Neural cell (in vitro differentiated cells): ENCODE data around the gene CREBRF. TPM values are rescaled to one million over a fixed set of nuclear protein-coding genes. Genes with fewer than 3 reads are reported as not detected.

ENCODE experiments used
- H2AFZ ChIP-seq: fragments of 200-600, 300-800 bp; sonication (generic), shearing (Covaris generic); 2 replicates; pipeline ENCODE4 v1.6.0; 2014; ENCODE audit warnings: low read depth, mild to moderate bottlenecking, antibody characterized with exemption, low read length, moderate library complexity
- H3F3A ChIP-seq: fragments of 200-600 bp; shearing (Covaris generic); 2 replicates; pipeline ENCODE4 v1.6.1; 2016; ENCODE audit warnings: mild to moderate bottlenecking, moderate library complexity, mixed read lengths, antibody characterized with exemption, low read length; ENCODE audit not compliant: insufficient read depth, poor library complexity, severe bottlenecking
- H3K27ac ChIP-seq: fragments of 200-600, 300-800 bp; sonication (generic), shearing (Covaris generic); 2 replicates; pipeline ENCODE4 v1.5.1; 2014; ENCODE audit warnings: mild to moderate bottlenecking, low read length, moderate library complexity
- H3K27me3 ChIP-seq: fragments of 300-800, 200-600 bp; sonication (generic), shearing (Covaris generic); 2 replicates; pipeline ENCODE4 v1.6.0; 2014; ENCODE audit warnings: mild to moderate bottlenecking, low read depth, low read length, moderate library complexity; ENCODE audit not compliant: insufficient read depth
- H3K36me3 ChIP-seq: fragments of 300-800, 200-600 bp; sonication (generic), shearing (Covaris generic); 2 replicates; pipeline ENCODE4 v1.5.1; 2014; ENCODE audit warnings: mild to moderate bottlenecking, antibody characterized with exemption, low read length, moderate library complexity; ENCODE audit not compliant: insufficient read depth
- H3K4me2 ChIP-seq: fragments of 300-800, 200-600 bp; sonication (generic), shearing (Covaris generic); 2 replicates; pipeline ENCODE4 v1.6.0; 2014; ENCODE audit warnings: mild to moderate bottlenecking, low read length
- H3K4me3 ChIP-seq: fragments of 300-800, 200-600 bp; sonication (generic), shearing (Covaris generic); 2 replicates; pipeline ENCODE4 v1.5.1; 2014; ENCODE audit warnings: mild to moderate bottlenecking, low read length, moderate library complexity
- H3K79me2 ChIP-seq: fragments of 200-600 bp; shearing (Covaris generic); replicated peaks from 2 replicates; pipeline ENCODE4 v1.6.0; 2014; ENCODE audit warnings: mild to moderate bottlenecking, low read length, moderate library complexity; ENCODE audit not compliant: insufficient read depth
- H3K9ac ChIP-seq: fragments of 300-800, 200-600 bp; sonication (generic), shearing (Covaris generic); 2 replicates; pipeline ENCODE4 v1.6.1; 2016; ENCODE audit warnings: mild to moderate bottlenecking, low read length, mixed read lengths
- H3K9me2 ChIP-seq: fragments of 200-600 bp; shearing (Covaris generic); 2 replicates; pipeline ENCODE4 v1.6.1; 2016; ENCODE audit warnings: mild to moderate bottlenecking, low read length, mixed read lengths; ENCODE audit not compliant: insufficient read depth
- H3K9me3 ChIP-seq: fragments of 200-600, 300-800 bp; sonication (generic), shearing (Covaris generic); 2 replicates; pipeline ENCODE4 v1.6.1; 2016; ENCODE audit warnings: mild to moderate bottlenecking, mixed run types, low read length, moderate library complexity, mixed read lengths
- H4K20me1 ChIP-seq: fragments of 200-600 bp; shearing (Covaris generic); 2 replicates; pipeline ENCODE4 v1.6.1; 2016; ENCODE audit warnings: mild to moderate bottlenecking, mixed run types; ENCODE audit not compliant: insufficient read depth
- EP300 ChIP-seq: fragments of 450-650 bp; conservative IDR thresholded peaks from 2 replicates; pipeline ENCODE4 v1.6.1; 2014; ENCODE audit warnings: antibody characterized with exemption, mild to moderate bottlenecking, moderate library complexity; ENCODE audit not compliant: poor library complexity, severe bottlenecking
- EZH2 ChIP-seq: fragments of 200-600, 300-800 bp; shearing (Covaris generic), sonication (generic); IDR thresholded peaks from 2 replicates; pipeline ENCODE4 v1.6.1; 2014; ENCODE audit warnings: antibody characterized with exemption, low read length, borderline replicate concordance, mild to moderate bottlenecking; ENCODE audit not compliant: insufficient read depth, poor library complexity, severe bottlenecking
- MXI1 ChIP-seq: fragments of 450-650 bp; conservative IDR thresholded peaks from 2 replicates; pipeline ENCODE4 v1.6.1; 2014; ENCODE audit warnings: antibody characterized with exemption, mild to moderate bottlenecking; ENCODE audit not compliant: poor library complexity, severe bottlenecking
- POLR2AphosphoS5 ChIP-seq: IDR thresholded peaks from 2 replicates; pipeline ENCODE4 v1.6.1; 2012
- RAD21 ChIP-seq: fragments of 450-650 bp; conservative IDR thresholded peaks from 2 replicates; pipeline ENCODE4 v1.6.1; 2014; ENCODE audit warnings: antibody characterized with exemption, mild to moderate bottlenecking, moderate library complexity
- SMC3 ChIP-seq: fragments of 450-650 bp; conservative IDR thresholded peaks from 2 replicates; pipeline ENCODE4 v1.6.1; 2014; ENCODE audit warnings: antibody characterized with exemption, mild to moderate bottlenecking, moderate library complexity; ENCODE audit not compliant: poor library complexity
- TAF1 ChIP-seq: IDR thresholded peaks from 2 replicates; pipeline ENCODE4 v1.6.1; 2012; ENCODE audit warnings: low read depth
- polyA plus RNA-seq: library from polyadenylated mRNA; depleted of rRNA; stranded (reverse); fragments of >200 nt; gene quantifications from 2 replicates; pipeline ENCODE4 v1.2.3, GENCODE V29; 2014
- TF ChIP-seq, protein P1 (sequence below): fragments of 450-650 bp; IDR thresholded peaks from 2 replicates; pipeline ENCODE4 v1.5.1; 2014; ENCODE audit warnings: antibody characterized with exemption, mild to moderate bottlenecking, moderate library complexity; ENCODE audit not compliant: poor library complexity, severe bottlenecking
- TF ChIP-seq, protein P2 (sequence below): IDR thresholded peaks from 2 replicates; pipeline ENCODE4 v1.6.1; 2012; ENCODE audit warnings: borderline replicate concordance

Gene CREBRF
- polyA plus RNA-seq, 1 donor from 2014 or later: 9.3 TPM

DNA sequence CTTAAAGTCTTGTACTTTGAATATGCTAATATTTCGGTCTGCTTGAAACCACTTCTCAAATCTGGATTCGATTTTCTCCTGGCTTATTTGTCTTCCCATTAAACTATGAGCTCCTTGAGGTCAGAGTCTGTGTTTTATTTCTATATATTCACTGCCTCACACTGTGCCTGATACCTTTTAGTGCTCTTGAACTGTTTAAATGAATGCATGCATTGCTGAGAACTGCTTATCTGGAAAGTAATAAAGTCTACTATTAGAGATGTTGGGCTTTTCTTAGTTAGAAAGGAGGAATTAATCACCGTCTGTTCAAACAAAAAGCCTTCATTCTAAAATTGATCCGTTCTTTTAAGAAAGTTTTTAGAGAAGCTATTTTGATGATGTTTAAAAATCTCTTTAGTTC lies 6.0 kb downstream of the CREBRF start:
- TF ChIP-seq RAD21: no peak
- TF ChIP-seq EZH2: no peak
- no peak for TF ChIP-seq TAF1
- TF ChIP-seq, protein P1, sequence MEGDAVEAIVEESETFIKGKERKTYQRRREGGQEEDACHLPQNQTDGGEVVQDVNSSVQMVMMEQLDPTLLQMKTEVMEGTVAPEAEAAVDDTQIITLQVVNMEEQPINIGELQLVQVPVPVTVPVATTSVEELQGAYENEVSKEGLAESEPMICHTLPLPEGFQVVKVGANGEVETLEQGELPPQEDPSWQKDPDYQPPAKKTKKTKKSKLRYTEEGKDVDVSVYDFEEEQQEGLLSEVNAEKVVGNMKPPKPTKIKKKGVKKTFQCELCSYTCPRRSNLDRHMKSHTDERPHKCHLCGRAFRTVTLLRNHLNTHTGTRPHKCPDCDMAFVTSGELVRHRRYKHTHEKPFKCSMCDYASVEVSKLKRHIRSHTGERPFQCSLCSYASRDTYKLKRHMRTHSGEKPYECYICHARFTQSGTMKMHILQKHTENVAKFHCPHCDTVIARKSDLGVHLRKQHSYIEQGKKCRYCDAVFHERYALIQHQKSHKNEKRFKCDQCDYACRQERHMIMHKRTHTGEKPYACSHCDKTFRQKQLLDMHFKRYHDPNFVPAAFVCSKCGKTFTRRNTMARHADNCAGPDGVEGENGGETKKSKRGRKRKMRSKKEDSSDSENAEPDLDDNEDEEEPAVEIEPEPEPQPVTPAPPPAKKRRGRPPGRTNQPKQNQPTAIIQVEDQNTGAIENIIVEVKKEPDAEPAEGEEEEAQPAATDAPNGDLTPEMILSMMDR: no peak
- no peak for TF ChIP-seq POLR2AphosphoS5
- TF ChIP-seq, protein P2, sequence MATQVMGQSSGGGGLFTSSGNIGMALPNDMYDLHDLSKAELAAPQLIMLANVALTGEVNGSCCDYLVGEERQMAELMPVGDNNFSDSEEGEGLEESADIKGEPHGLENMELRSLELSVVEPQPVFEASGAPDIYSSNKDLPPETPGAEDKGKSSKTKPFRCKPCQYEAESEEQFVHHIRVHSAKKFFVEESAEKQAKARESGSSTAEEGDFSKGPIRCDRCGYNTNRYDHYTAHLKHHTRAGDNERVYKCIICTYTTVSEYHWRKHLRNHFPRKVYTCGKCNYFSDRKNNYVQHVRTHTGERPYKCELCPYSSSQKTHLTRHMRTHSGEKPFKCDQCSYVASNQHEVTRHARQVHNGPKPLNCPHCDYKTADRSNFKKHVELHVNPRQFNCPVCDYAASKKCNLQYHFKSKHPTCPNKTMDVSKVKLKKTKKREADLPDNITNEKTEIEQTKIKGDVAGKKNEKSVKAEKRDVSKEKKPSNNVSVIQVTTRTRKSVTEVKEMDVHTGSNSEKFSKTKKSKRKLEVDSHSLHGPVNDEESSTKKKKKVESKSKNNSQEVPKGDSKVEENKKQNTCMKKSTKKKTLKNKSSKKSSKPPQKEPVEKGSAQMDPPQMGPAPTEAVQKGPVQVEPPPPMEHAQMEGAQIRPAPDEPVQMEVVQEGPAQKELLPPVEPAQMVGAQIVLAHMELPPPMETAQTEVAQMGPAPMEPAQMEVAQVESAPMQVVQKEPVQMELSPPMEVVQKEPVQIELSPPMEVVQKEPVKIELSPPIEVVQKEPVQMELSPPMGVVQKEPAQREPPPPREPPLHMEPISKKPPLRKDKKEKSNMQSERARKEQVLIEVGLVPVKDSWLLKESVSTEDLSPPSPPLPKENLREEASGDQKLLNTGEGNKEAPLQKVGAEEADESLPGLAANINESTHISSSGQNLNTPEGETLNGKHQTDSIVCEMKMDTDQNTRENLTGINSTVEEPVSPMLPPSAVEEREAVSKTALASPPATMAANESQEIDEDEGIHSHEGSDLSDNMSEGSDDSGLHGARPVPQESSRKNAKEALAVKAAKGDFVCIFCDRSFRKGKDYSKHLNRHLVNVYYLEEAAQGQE: no peak
- no peak for TF ChIP-seq MXI1
- no peak for TF ChIP-seq SMC3
- no peak for TF ChIP-seq EP300
- Histone ChIP-seq H3K27me3 (no peaks in the 10 kb centered on the region), H2AFZ (no peak overlapping the region), H3K9me2 (no peaks in the 10 kb centered on the region), H3F3A (peaks cover 4% of the 10 kb centered on the region), H3K36me3 (no peaks in the 10 kb centered on the region), H3K4me2 (no peak overlapping the region), H3K9ac (no peak overlapping the region), H3K9me3 (no peaks in the 10 kb centered on the region), H4K20me1 (no peaks in the 10 kb centered on the region), H3K79me2 (peaks cover 29% of the 10 kb centered on the region), H3K4me3 (no peak overlapping the region), H3K27ac (no peak overlapping the region)

DNA sequence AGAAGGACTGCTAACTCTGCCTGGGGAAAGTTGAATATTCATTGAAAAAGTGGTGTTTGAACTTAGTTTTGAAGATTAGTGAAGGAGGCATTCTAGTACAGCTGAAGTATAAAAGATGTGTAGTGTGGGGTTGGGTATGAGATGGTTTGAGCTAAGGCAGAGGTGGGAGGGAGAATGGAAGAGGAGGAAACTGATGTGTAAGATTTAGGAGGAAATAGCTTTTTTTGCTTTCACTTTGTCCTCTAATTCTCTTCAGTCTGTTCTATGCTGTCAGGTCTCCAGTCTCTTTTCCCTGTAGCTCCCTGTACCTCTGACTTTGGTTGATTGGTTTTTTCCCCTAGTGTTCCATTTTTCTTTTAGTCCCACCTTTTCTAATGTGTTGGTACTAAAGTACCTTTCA lies 9.0 kb downstream of the CREBRF start:
- Histone ChIP-seq H3K27ac (no peak overlapping the region), H3K9me2 (no peaks in the 10 kb centered on the region)

More for the DNA sequence above, 9.0 kb downstream of the CREBRF start:
- Histone ChIP-seq H3K27me3 (no peaks in the 10 kb centered on the region), H4K20me1 (no peaks in the 10 kb centered on the region), H3K4me2 (no peak overlapping the region), H3K4me3 (no peak overlapping the region), H2AFZ (no peak overlapping the region), H3F3A (no peaks in the 10 kb centered on the region), H3K36me3 (no peaks in the 10 kb centered on the region), H3K9me3 (no peaks in the 10 kb centered on the region), H3K79me2 (peaks cover 11% of the 10 kb centered on the region), H3K9ac (no peak overlapping the region)
- TF ChIP-seq RAD21 (no peak), POLR2AphosphoS5 (no peak), TAF1 (no peak), SMC3 (no peak), EP300 (no peak), MXI1 (no peak), EZH2 (no peak)
- TF ChIP-seq, protein P2: no peak
- TF ChIP-seq, protein P1: no peak
